ENCODE results near the gene SCARB2.

DNA sequence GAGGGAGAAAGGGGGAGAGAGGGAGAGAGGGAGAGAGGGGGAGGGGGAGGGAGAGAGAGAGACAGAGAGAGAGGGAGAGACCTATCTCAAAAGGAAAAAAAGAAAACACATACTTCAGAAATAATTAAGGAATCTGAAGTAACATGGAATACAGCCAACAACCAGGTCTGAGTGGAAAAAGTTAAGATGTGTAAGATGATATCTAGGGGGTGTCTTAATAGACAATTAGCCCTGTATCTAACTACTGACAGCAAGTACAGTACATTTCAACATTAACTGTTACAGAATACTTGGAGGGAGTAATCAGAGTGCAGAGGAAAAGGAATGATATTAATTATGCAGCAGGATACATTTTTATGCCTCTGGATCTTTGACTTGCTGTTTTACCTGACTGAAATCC is 87.8 kb downstream of the SCARB2 start:
- TF ChIP-seq, protein P1, sequence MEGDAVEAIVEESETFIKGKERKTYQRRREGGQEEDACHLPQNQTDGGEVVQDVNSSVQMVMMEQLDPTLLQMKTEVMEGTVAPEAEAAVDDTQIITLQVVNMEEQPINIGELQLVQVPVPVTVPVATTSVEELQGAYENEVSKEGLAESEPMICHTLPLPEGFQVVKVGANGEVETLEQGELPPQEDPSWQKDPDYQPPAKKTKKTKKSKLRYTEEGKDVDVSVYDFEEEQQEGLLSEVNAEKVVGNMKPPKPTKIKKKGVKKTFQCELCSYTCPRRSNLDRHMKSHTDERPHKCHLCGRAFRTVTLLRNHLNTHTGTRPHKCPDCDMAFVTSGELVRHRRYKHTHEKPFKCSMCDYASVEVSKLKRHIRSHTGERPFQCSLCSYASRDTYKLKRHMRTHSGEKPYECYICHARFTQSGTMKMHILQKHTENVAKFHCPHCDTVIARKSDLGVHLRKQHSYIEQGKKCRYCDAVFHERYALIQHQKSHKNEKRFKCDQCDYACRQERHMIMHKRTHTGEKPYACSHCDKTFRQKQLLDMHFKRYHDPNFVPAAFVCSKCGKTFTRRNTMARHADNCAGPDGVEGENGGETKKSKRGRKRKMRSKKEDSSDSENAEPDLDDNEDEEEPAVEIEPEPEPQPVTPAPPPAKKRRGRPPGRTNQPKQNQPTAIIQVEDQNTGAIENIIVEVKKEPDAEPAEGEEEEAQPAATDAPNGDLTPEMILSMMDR (IDR thresholded peaks at IDR 0.05): no peak
- TF ChIP-seq POLR2AphosphoS5 (IDR thresholded peaks at IDR 0.05) (no peak), POLR2A (IDR thresholded peaks at IDR 0.05) (no peak)

All from suprapubic skin (tissue), 4 donors.